Ammon's horn (tissue), 1 donor: ENCODE results near the gene OSBPL3.

ENCODE experiments used
- DNase-seq: peaks from one replicate; pipeline ENCODE4 v3.0.0-alpha.2; 2016; ENCODE audit warnings: low spot score

OSBPL3 gene

DNA sequence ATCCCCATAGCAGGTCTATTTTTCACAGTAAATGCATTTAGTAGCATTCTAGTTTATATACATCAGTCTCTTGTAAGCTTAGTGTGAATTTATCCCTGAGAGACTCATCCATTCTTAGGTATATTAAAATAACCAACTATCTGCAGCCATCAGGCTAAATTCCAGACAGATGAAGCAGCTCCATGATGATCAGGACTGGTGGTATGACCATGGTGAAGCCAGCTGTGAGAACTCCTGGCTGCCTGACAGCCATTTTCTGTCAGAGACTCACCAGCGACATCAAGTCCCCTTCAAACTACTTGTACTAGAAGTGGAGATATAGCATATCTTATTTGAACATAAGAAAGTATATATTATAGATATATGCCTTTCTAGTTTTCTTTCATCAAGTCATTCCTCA lies 152.4 kb downstream of the OSBPL3 start:
- DNase-seq, result no peak

DNA sequence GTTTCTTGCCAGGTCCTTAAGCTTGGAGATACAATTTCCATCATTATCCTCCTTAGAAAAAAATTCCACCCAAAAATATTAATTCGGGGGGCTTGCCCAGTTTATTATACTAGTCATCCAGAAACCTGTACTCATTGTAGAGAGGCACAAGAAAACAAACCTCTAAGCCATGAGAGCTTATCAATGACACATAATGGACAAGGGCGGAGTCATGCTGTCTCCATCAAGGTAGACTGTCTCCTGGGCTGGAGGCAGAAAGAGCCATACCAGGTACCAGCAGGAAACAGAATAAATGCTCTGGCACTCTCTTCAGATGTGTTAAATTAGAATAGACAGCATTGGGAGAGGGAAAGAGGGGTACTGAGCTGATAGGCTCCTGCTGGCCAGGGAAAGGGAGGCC lies 153.0 kb downstream of the OSBPL3 start:
- DNase-seq, result no peak

DNA sequence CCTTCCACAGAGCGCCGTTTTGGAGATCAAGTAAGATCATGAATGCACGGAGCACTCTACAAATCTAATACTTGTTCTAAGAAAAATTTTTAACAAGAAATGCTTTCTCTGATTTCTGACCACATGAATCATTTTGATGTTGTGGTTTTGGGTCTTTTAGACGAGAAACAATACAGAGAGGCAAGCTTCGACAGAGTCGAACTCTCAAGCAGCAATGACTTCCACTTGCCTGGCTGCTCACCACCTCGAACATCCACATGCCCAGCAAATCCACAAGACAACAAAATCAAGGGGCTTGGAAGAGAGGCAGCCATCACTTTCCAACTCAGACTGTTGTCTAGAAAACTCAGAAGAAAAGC lies 153.3 kb downstream of the OSBPL3 start:
- DNase-seq, result no peak

DNA sequence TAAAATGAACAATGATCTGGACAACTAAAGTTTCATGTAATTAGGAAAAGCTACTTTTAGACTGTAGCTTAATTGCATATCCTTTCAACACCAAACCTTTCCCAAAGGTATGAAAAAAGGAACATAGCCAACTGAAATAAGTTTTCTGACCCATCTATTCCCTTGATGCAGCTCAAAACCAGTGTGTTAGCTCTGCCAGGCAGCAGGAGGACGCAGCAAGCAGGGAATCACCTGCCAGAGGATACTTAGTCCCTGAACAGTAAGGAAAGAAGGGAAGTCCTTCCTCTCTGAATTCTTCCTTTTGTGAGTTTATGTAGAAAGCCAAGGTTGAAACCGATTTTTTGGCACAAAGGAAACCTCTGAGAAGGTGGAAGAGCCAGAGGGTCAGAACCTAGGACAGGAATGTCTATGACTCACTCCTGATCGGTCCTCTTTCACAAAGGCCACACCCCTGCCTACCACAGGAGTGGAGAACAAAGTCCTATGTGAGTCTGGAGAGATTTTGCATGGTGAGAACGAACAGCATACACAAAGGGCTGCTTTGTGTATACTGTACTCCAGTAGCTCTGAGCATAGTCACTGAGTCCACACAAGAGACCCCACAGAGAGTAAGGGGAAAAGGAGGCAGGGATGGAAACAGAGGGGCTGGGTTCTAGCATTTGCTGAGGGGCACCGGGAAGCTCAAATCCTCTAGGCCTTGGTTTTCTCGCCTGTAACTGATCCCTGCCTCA lies 153.9 kb downstream of the OSBPL3 start:
- no peak for DNase-seq

DNA sequence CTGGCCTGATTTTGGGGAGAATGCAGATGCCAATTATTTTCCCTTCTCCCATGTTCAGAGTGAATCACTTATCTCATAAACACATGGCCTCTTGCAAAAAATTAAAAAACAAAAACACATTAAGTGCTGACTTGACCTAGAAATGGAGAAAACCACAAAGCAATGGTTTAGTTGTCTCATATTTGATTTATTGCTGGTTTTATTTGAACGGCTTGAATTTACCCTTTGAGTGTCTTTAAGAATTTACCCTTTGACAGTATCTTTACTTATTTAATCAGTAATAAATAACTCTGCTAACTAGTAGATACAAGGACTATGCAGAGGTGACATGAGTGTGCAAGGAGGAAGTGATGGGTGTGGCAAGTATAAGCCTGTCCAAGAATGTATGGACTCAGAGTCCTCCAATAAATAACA lies 154.6 kb downstream of the OSBPL3 start:
- no peak for DNase-seq

DNA sequence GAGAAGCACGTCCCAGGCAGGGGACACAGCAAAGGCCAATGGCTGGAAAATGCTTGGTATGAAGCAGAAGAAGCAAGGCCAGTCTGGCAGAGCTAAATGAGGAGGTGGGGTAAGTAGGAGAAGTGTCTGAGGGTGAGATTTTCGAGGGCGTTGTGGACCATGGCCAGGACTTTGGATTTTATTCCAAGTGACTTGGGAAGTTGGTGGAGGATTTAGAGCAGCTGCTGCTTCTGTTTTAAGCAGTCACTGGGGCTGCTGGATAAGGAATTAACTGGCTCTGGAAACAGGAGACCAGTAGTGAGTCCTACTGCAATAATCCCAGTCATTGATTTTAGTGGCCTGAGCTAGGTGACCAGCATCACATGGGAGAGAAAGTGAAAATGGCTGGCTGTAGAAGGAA lies 155.1 kb downstream of the OSBPL3 start:
- DNase-seq, result no peak

DNA sequence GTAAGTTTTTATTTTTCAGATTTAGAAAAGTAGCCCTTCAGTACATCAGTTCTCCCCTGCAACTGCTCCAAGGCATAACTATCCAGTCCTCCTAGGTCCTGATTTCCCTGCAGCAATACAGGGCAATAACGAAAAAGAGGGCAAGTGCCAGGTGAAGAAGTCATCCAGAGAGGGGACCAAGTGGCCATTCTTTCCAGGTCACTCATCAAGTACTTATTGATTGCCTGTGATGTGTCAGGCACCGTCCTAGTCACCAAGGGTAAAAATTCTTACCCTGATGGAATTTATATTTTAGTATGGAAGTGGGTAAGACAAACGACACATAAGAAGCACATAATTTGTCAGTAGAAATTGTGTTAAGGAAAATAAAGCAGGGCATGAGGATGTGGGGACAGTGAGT lies 155.6 kb downstream of the OSBPL3 start:
- DNase-seq, result no peak

DNA sequence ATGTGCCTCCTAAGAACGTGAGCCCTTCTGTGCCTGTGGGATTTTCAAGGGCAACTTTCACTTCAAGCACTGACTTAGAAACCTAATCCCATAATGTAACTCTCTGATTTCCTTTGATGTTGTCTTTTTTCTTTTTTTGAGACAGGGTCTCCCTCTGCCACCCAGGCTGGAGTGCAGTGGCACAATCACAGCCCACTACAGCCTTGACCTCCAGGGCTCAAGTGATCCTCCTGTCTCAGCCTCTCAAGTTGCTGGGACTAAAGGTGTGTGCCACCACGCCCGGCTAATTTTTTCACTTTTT lies 158.3 kb downstream of the OSBPL3 start:
- DNase-seq, result no peak

DNA sequence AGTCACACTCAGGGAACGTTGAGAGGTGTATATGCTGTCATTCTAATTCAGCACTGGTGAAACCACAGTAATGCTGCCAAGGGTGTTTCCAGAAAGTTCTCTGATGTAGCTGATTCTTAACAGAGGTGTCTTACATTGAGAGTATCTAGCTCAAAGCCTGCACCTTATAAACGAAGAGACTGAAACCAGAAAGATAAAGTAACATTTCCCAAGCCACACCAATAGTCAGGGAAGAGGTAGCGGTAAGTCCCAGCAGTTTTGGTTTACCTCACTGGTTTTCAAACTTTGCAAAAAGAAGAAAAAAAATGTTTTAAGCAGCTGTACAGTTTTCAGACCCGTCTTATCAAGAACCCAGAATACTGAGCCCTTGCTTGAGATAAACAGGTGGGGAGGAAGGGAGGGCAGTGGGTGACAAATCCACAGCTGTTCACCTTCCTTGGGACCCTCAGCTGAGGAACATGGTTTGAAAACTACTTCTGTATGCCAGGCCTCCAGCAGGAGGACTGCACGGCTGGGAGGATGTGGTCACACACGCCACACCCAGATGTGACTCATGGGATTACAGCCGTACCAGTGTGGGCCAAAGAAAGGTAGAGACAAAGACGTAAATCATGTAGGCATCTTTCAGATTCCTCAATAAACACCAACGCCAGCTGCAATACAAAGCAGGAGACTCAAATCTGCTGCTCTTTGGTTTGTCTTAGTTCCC lies 158.8 kb downstream of the OSBPL3 start:
- DNase-seq, result peak; percentile 43

DNA sequence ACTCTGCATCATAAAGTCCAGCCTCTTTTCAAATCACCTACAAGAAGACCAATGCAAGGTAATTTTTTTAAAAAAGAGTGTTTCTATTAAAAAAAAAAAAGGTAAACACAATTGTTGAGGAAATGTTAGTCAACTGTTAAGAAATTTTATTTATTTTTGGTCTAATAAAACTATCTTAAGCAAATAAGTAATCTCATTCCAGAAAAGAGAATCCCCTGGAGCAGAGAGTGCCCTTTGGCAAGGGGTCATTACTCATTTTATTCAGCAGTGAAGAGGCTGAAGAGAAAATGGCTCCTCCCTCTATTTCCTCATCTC lies 159.3 kb downstream of the OSBPL3 start:
- no peak for DNase-seq

DNA sequence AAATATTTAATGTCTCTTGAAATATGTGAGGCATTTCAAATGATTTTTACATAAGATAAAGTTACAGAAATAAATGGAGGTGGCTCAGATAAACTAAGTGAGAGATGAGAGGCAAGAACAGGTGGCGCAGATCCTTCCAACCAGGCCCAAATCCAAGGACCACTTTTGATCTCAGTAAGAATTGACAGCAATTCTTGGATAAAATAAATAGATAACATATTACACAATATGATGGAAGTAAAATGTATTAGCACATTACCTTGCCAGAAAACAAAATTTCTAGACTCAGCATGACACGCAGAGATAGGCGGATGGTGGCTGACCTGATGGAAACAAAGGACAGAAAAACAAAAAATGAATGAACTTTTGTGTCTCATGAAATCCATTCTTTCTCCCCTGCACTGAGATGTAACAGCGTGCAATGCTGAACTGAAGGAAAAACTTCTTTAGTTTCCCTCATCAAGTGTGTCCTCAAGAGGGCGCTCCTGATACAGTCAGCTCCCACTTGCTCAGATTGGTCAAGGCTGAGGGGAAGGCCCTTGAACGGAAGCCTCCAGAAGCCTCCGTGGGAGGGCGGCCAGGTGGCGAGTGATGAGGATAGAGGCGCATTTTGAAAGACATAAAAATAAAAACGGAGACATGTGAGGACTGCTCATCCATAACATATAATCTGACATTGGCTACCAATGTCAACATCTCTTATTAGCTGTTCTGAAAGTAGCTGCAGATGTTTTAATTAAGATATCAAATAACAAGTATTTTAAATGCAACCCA lies 159.9 kb downstream of the OSBPL3 start:
- DNase-seq, result peak; percentile 93

DNA sequence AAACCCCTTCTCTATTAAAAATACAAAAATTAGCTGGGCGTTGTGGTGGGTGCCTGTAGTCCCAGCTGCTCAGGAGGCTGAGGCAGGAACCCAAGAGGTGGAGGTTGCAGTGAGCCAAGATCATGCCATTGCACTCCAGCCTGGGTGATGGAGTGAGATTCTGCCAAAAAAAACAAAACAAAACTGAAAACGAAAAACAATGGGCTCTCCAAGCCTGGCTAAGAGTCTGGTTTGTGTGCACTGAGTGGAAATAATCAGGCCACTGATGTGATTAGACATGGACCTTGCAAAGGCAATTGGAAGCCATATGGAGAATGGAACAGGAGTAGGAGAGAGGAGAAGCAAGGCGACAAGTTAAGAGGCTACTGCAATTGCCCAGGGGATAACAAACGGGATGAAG lies 162.6 kb downstream of the OSBPL3 start:
- no peak for DNase-seq

DNA sequence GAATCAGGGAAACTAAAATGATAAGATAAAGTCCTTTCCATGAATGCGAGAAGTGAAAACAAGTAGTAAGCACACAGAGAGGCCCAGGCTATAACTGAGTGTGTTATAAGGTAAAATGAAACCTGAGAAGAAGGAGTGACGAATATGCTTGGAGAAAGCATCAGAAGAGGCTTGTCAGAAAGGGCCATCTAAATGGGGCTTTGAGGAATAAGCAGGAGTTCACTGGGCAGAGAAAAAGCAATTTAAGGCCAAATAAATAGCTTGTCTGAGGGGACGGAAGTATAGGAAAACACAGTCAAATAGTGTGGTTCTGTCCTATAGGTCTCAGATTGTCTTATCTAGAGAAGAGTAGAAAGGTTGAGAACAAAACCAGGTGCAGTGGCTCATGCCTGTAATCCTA lies 163.1 kb downstream of the OSBPL3 start:
- no peak for DNase-seq

DNA sequence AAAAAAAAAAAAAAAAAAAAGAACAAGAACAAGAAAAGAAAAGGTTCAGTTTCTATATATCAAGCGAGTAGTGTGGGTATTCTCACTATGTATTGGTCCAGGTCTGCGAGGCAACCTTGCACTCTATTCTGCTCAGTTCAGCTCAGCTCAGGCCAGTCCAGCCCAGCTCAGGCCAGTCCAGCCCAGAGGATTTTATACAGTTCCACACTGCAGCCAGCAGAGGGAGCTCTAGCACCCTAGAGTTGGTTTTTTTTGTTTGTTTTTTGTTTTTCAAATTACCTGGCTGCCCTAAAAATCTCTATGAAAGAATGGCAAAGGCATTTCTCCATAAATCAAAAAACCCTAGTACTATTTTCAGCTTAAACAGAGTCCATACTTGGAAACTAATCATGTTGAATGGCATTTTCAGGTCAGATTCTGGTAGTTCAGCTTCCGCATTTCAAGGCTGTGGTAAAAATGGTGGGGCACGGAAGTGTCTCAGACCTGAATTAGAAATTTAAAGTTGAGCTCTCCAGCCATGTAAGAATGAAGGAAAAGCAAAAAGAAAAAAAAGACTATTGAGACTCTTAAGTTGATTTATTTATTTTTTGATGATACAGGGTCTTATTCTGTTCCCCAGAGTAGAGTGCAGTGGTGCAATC lies 167.6 kb downstream of the OSBPL3 start:
- peak; percentile 49 for DNase-seq

DNA sequence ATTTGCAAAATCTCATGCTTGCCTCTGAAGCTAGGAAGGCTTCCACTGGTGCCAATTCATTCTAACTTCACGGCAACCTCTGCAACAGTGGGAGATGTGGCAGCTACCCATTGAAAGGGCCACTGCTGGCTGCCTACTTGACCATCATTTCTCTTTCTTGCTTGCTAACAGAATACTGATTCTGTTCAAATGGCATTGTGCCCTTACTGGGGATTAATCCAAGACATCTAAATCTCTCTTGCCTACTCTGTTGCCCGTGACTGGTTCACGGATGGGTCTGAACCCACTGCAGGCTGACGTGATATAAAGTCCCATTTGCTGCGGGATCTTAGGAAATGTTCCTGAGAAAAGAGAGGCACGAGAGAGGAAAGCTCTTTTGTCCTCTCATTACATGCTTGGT lies 171.5 kb downstream of the OSBPL3 start:
- DNase-seq, result no peak

DNA sequence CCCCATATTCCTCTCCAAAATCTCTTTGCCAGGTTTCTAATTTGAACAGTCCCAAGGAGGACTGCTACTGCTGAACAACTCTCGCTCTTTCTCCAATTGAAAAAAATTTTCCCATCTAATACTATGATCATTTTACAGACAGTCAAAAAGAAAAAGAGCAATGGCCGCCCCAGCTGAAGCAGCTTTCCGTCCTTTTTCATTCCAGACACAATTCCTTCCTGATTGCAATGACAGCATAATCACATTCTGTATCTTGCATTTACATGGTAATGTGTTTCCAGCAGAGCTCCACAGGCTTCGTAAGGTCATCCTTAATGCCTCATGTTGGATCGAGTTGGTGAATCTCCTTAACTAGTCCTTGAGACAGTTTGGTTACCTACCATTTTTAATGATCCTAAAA lies 177.7 kb downstream of the OSBPL3 start:
- DNase-seq, result no peak

DNA sequence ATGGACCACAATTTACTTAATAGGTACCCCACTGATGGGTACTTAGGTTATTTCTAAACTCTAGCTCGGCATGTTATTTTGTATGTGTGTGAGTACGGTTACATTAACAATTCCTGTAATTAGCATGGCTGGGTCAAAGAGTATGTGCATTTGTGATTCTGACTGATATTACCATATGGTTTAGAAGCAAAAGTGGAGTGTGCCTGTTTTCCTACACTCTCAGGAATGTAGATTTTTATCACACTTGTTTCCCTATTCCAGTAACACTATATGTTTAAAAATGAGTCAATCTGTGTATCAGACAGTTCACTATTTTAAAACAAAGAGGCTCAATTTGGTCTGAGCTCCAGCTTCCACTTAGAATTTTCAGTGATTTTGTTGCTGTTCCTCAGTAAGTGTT lies 178.1 kb downstream of the OSBPL3 start:
- DNase-seq, result no peak

DNA sequence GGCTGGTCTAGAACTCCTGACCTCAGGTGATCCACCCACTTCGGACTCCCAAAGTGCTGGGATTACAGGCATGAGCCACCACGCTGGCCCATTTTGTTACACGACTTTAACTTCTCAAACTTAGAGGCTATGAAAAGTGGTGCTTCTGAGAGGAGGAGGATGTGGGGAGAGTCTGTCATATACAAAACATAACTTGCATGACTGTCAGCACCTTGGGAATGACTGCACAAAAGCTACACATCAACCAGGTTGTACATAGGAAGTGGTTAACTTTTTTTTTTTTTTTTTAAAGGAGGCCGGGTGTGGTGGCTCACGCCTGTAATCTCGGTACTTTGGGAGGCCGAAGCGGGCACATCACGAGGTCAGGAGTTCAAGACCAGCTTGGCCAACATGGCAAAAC lies 179.3 kb downstream of the OSBPL3 start:
- DNase-seq, result no peak

DNA sequence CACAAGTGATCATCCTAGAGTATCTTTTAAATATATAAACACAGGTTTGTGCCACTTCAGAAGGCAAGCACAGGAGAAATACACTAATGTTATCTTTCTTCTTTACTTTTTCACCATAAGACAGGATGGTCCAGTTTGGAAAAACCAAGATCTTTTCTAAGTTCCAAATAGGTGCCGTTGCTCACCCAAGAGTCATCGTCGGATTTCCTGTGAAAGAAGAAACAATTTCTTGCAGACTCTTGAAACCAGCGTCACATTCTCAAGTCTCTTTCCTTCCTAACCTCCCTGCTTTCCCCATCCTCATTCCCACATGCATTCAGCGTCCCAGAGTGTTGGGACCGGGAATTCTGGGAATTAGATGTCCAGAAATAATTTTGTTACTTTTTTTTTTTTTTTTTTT lies 179.9 kb downstream of the OSBPL3 start:
- DNase-seq, result no peak

DNA sequence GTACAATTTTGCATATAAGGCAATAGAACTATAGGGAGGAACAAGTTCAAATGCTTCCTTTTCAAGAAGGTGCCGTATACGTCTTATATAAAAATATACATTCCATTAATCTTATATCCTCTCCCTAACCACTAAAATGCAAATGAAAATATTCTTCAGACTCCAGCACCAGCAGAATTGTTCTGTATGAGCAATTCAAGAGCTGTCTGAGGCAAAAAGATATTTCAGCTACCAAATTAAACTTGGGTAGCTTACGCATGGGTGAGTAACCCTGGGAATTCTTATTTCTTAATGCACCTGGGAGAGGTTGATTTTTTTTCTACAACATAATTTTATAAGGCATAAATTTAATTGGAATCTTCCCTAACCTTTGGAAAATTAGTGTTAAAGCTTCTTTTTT lies 180.5 kb downstream of the OSBPL3 start:
- DNase-seq, result no peak

DNA sequence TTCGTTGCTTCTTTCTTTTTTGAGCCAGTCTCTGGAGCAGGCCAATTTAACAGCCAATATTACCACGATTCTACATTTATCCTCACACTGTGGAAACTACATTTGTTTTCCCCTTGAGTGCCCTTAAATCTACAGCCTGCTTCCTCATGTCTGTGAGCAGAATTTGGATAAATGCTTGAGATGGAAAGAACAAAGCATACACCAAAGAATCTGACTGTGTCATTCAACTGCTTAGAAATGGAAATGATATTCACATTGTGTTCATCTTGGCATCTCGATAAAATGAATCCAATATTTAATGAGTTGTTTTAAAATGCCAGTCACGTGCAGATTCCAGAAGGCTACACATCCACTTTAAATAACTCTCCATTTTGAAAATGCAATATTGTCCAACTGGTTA lies 181.7 kb downstream of the OSBPL3 start:
- DNase-seq, result no peak

DNA sequence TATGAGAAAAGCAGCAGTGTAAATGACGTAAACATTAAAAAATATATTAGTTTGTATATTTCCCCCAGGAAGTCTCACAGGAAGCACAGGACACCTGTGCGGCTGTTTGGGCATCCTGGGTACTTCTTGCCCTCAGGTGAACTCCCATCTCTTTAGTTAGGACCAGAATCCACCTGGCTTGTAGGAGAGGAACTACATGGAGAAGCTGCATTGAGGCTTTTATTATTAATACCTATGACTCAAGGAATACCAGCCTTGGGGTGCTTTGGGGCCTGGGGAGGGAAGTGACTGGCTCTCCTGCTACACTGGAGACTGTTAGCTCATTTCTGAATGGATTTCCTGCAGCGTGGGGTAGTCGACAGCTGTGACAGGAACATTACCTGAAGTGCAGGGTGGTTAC lies 182.7 kb downstream of the OSBPL3 start:
- no peak for DNase-seq

DNA sequence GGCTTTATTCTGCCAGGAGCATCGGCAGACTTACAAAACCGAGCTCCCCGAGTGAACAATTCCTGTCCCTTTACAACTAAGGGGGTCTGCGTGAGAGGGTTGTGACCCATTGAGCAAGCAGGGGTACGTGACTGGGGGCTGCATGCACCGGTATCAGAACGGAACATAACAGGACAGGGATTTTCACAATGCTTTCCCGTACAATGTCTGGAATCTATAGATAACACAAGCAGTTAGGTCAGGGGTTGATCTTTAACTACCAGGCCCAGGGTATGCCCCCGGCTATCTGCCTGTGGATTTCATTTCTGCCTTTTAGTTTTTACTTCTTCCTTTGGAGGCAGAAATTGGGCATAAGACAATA lies 184.6 kb downstream of the OSBPL3 start:
- DNase-seq, result no peak
